GM18499 (cell line): ENCODE data around the gene VSTM2B.

Source experiments
- ATAC-seq: cut with Tn5 transposase; IDR thresholded peaks from one replicate; pipeline ENCODE4 v1.9.1; 2021; ENCODE audit warnings: moderate number of reproducible peaks; ENCODE audit not compliant: insufficient read depth, unreplicated experiment

The VSTM2B gene

GRCh38 chr19:29528946-29529645 lies 3.3 kb downstream of the VSTM2B start:
- ATAC-seq = no peak

- ATAC-seq = no peak
These were observed 4.1 kb downstream of the VSTM2B start for GRCh38 chr19:29529646-29530539.

DNA sequence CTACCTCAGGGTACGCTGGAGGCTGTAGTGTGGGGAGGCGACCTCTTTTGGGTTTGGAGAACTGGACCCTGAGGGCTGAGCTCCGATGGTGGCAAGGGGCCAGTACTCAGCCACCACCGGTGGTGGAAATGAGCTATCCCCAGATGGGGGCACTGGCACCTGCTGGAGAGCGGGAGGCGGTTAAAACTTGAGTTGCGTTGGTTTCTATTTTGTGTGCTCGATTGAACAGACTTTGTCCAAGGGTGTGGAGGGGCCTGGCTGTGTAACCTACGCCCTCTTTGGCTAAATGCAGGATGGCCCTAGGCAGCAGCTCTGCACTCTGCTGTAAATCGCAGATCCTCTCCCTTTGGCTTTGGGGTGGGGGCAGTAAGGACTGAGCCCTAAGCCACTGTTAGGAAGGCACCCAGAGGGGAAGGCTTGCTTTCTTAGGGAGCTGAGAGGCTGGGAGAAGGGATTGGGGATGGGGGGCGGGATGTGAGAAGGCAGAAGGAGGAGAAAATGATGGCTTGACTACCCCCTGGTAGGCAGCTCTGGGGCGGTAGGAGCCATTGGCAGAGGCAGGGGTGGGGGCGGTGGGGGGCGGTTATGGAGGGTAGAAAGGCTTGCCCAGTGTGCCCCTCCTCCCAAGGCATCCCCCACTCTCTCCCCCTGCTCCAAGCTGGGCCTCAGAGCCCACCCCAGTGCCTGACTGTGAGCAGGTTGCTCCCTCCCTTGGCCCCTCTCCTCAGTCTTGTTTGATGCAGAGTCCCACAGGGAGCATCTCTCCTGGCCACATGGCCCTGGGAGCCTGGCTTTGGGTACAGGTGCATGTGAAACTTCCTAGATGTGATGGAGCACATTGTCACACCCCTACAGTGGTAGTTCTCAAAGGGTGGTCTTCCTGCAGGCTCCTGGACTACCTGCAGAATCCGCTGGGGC lies 5.0 kb downstream of the VSTM2B start:
- no peak for ATAC-seq

DNA sequence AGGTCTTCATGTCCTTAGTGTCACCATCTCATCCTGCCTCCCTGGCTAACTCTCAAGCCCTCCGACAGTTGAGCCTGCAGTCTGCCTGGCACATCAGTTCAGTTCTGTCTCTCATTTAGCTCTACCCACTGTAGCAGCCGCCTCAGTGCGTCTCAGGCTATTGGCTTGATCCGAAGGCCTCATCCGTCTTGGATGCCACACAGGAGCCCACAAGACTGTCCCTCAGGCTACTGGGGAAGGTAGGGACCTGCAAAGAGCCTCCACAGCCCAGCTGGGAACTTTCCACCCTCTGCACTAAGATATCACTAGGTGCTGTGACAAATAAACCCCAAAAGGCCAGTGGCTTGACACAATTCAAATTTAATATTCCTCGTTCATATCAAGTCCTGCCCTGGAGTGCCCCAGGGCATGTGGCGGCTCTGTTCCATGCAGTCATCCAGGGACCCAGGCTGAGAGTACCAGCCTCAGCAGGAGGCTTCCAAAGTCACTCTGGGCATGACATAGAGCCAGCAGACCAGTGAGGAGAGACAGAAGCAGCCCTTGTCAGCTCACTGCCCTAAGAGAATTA lies 5.7 kb downstream of the VSTM2B start:
- no peak for ATAC-seq

GRCh38 chr19:29532097-29532496 lies 6.3 kb downstream of the VSTM2B start:
- ATAC-seq = no peak

DNA sequence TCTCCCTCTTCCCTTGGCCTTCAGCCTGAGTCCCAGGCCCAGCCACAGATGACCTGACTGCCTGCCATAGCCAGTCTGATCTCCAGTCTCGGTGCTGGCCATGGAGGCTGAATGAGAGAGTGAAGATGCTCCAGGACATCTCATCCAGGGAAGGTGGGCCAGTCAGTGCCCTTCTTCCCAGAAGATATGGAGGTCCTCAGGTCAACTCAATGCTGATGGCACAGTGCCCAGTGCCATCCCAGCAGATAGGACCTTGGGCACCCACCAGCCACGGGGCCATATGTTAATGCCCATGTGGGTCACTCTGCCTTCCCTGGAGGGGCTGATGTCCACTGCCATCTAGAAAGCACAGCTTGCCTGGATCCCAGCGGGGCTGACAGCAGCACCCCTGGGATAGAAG lies 7.2 kb downstream of the VSTM2B start:
- no peak for ATAC-seq

GRCh38 chr19:29533578-29534544 lies 8.1 kb downstream of the VSTM2B start:
- ATAC-seq = no peak

DNA sequence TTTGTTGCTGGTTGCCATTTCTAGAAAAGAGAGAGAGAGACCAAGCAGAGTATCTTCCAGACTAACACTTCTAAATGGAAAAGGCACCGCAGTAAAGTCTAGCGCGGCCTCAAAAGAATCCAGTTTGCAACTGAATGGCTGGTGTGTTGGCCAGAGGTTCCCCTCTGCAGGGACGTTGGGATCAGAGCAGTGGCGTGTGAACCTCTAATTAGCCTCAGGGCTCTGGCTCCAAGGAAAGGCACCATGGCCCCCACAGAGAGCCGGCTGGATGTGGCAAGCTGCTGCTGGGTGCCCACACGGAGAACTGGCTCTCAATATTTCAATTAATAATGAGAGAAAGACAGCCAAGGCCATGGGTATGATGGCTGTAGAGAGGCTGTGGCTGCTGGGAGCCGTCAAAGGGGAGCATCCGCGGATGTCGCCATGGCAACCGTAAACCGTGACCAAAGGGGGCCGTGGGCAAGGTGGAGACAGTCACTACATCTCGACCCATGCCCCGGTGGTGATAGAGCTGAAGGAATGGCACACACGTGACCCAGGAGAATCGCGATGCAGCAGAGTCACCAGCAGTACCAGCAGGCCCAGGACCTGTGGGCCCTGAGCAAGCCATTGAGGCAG lies 9.5 kb downstream of the VSTM2B start:
- ATAC-seq = no peak

- no peak for ATAC-seq
These were observed 10.3 kb downstream of the VSTM2B start for GRCh38 chr19:29535984-29536508.

DNA sequence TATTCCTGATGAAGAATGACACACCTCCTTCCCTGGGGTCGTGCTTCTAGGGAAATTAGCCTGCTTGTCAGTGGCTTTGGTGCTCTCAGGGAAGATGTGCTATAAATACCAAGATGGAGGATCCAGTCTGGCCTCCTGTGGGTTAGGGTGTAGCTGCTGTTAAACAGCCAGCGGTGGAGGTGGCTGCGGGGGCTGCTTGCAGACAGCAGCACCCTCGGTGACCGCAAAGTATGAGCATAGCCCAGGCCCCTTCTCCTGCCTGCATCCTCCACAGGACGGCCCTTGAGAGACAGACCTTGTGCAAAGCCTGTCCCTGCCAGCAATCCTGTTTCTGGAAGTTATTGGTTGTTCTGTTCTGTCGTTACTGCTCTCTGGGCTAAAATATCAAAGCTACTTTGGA lies 11.4 kb downstream of the VSTM2B start:
- ATAC-seq = no peak

DNA sequence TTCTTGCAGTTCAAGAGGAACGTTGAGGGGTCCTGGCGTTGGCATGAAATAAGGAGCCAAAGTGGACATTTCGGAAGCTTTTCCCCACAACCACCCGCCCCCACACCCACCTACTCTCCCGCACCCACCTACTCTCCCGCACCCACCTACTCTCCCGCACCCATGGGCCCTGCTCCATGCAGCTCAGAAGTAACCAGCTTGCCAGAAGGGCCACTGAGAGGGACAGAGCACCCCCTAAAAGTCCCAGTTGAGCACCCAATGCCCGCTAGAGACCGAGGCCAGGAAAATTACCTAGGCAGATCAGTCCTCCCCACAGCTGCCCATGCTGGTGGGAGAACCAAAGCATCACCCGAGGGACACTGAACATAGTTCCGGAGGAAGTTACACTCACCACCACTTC lies 11.8 kb downstream of the VSTM2B start:
- no peak for ATAC-seq

DNA sequence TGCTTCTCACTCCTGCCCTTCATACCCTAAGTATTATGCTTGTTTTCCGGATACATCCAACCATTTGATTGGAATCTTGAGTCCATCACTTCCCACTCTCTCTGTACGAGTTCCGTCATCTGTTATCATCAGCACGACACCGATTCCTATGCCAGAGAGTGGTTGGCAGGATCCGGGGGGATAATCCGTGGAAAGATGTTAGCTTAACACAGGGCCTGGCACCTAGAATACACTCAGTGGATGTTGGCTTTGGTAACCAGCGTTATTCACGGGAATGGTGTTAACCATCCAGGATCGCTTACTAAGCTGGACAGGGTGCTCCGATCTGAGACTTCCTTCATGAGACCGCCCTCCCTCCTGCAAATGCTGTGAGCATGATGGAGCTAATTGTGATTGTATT lies 12.4 kb downstream of the VSTM2B start:
- ATAC-seq = no peak

- ATAC-seq = no peak
These were observed 12.9 kb downstream of the VSTM2B start for GRCh38 chr19:29538651-29539050.

GRCh38 chr19:29539131-29539530 lies 13.3 kb downstream of the VSTM2B start:
- no peak for ATAC-seq

DNA sequence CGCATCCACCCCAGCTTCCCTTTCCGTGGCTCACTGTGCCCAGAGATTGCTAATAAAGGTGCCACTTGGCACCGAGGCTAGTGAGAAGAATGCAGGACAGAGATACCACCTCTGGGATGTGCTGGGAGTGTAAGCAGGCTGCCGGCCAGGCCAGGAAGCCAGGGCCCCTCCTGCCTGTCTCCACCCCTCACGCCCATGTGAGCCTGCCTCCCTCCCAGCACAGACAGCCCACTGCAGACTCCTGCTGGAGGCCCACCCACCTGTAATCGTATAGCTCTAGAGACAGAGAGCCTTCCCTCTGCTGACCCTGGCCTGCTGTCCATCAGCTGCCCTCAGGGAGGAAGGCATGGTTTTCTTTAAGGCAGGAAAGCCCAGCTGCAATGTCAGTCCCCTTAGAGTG lies 13.9 kb downstream of the VSTM2B start:
- ATAC-seq = no peak

- ATAC-seq = no peak
These were observed 14.3 kb downstream of the VSTM2B start for GRCh38 chr19:29540114-29540513.

DNA sequence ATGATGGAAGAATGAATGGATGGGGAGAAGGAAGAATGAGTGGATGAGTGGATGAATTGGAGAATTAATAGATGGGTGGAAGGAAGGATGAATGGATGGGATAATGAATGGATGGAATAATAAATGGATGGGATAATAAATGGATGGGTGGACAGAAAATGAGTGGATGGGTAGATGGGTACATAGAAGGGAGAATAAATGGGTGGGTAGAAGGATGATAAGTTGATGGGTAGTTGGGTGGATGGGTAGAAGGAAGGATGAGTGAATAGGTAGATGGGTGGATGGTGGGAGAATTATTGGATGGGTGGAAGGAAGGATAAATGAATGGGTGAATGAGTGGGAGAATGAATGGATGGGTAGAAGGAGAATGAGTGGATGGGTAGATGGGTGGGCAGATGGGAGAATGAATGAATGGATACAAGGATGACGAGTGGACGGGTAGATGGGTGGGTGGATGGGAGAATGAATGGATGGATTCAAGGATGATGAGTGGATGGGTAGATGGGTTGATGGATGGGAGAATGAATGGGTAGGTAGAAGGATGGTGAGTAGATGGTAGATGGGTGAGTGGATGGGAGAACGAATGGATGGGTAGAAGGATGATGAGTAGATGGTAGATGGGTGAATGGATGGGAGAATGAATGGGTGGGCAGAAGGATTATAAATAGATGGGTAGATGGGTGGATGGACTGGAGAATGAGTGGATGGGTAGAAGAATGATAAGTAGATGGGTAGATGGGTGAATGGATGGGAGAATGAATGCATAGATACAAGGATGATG lies 15.9 kb downstream of the VSTM2B start:
- no peak for ATAC-seq

GRCh38 chr19:29542327-29542726 lies 16.5 kb downstream of the VSTM2B start:
- no peak for ATAC-seq
